ENCODE measurements around the gene VEZF1. TPM values are rescaled to one million over a fixed set of nuclear protein-coding genes. Genes with fewer than 3 reads are reported as not detected.

VEZF1 gene
- total and polyA plus RNA-seq, 2 of the 4 experiments (the other 2 are of a cell fraction): 21.1 to 42.1 TPM

GRCh38 chr17:57990037-57990436 is 2.0 kb upstream of the VEZF1 start:
- Histone ChIP-seq H4K5ac (ENCODE audit: low read depth, low read length) (no peak overlapping the region), H3K18ac (ENCODE audit: low read depth, low read length) (no peak overlapping the region), H3K79me1 (ENCODE audit: low read depth in 1 of 2, low read length in 2 of 2) (peaks cover 10 to 48% of the 10 kb centered on the region in 2 experiments; a peak in 3 of 4 replicates), H4K91ac (ENCODE audit: insufficient read depth, low read depth, low read length) (no peak overlapping the region), H2BK20ac (ENCODE audit: low read depth, low read length) (no peak overlapping the region), H4K20me1 (ENCODE audit: insufficient read depth, low read length) (peaks cover 9% of the 10 kb centered on the region), H3K36me3 (ENCODE audit: control insufficient read depth, insufficient read depth, low read length) (no peaks in the 10 kb centered on the region), H2BK5ac (ENCODE audit: low read depth, low read length, poor library complexity, severe bottlenecking) (no peak overlapping the region), H3K9me3 (ENCODE audit: control insufficient read depth, insufficient read depth, low read length) (no peaks in the 10 kb centered on the region), H3K4me3 (ENCODE audit: insufficient read depth, low read depth, low read length) (no peak overlapping the region), H2AK9ac (replicated peaks; ENCODE audit: low read depth, low read length, poor library complexity) (no peak overlapping the region), H2AFZ (replicated peaks; ENCODE audit: low read length, poor library complexity) (no peak overlapping the region), H3K9me1 (ENCODE audit: insufficient read depth, low read length) (no peaks in the 10 kb centered on the region; the same call in 1 of the 2 replicates), H3K4me2 (ENCODE audit: low read depth, low read length) (no peak overlapping the region), H3K23ac (ENCODE audit: low read depth, low read length) (no peak overlapping the region), H3K4me1 (ENCODE audit: control insufficient read depth, insufficient read depth, low read length) (peaks cover 10% of the 10 kb centered on the region), H3K56ac (ENCODE audit: extremely low read depth, insufficient read depth, low read length) (no peak overlapping the region), H3K14ac (replicated peaks; ENCODE audit: low read depth, low read length) (no peak overlapping the region), H3K27me3 (ENCODE audit: control insufficient read depth, insufficient read depth, low read length) (no peaks in the 10 kb centered on the region), H2BK120ac (ENCODE audit: low read depth, low read length) (no peak overlapping the region), H2BK15ac (ENCODE audit: low read depth, low read length) (no peak overlapping the region), H3K27ac (ENCODE audit: insufficient read depth, low read length) (no peak overlapping the region), H3K9ac (ENCODE audit: low read depth, low read length) (no peak overlapping the region), H4K8ac (ENCODE audit: low read depth in 2 of 2, low read length in 2 of 2) (no peak overlapping the region), H2AK5ac (ENCODE audit: low read depth, low read length) (no peak overlapping the region), H3K4ac (ENCODE audit: low read depth, low read length) (no peak overlapping the region)
- ChIA-PET POLR2A (ENCODE audit: unreplicated experiment) (interaction anchor here (1.0 to 1.4 kb wide), 4 partner anchors 11 to 120 kb away, joined by 3 to 7 read pairs (median 5); partner anchors contain the start of gene SRSF1), CTCF (interaction anchor here (0.6 to 2.0 kb wide), 2 partner anchors 9 to 147 kb away, joined by 3 to 8 read pairs; no protein-coding TSS in a partner anchor)
- dilution Hi-C loops (cut with HindIII; ENCODE audit: low sequenced_read_pairs, unreplicated experiment): loop anchor here (25.0 kb wide), 1 partner anchor 128 kb away; the partner anchor contains the start of gene MRPS23
- WGBS, 2 experiments (ENCODE audit: extremely low coverage in 2 of 2, insufficient read length in 1 of 2): no CpG with 5 or more reads among the region's 2 CpGs
- ATAC-seq (ENCODE audit: low read depth): no peak
- in situ Hi-C loops (cut with MboI; ENCODE audit: low sequenced_read_pairs): no loop called here
- BruUV-seq (replicated peaks): no TSS peak
- intact Hi-C loops (cut with micrococcal nuclease): no loop called here
- DNase-seq: no peak
- TF ChIP-seq POLR2A (IDR thresholded peaks at IDR 0.05; ENCODE audit: low read depth, low read length) (no peak), CTCF (conservative IDR thresholded peaks at IDR 0.05; ENCODE audit: low read depth, low read length) (no peak), RCOR1 (IDR thresholded peaks at IDR 0.05; ENCODE audit: insufficient replicate concordance, low read length) (no peak), BHLHE40 (IDR thresholded peaks at IDR 0.05; ENCODE audit: low read depth, low read length) (no peak), USF2 (IDR thresholded peaks at IDR 0.05; ENCODE audit: low read depth, low read length) (no peak), RAD21 (IDR thresholded peaks at IDR 0.05; ENCODE audit: low read length) (no peak), RFX5 (IDR thresholded peaks at IDR 0.05; ENCODE audit: low read depth, low read length) (no peak), FOS (IDR thresholded peaks at IDR 0.05; ENCODE audit: low read depth, low read length) (no peak), MAZ (IDR thresholded peaks at IDR 0.05; ENCODE audit: borderline replicate concordance, low read depth, low read length) (no peak)
